CD4-positive, alpha-beta T cell treated with Interleukin-15 for 1 hour (primary cell): ENCODE measurements around the gene RGS2.

Source experiments
- DNase-seq: peaks from one replicate; pipeline ENCODE4 v3.0.0-alpha.2; 2020

The RGS2 gene

DNA sequence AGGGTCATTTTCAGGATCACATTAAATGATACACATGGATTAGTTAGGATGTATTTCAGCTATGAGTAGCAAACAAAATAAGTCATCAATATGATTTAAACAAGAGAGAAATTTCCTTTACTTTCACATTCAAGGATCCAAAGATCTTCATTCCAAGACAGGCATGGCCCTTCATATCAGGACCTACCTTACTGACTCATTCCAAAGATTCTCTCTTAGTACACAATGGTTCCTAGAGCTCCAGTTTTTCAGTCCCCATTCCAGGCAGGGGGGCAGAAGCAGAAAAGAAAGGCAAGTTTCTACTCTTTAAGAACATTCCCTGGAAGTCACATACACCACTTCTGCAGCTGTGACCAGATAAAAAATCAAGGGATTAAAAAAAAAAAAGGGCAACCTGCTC is 23.7 kb downstream of the RGS2 start:
- no peak for DNase-seq

DNA sequence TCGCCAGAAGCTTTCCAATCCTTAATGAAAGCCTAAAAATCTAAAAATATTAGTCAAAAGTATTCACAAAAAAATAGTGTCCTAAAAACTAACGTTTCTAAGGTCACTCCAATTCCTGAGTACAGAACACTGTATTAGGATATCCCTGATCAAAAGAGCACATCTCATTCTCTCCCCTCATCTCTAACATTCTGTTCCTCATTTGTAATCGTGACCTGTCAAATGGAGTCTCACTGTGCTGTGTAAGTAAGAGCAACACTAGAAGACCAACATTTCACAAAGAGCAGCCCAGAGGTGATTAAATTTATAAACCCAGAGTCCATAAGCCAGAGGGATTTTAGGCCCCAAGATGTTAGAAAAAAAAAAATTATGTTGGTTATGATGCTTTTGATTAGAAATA is 26.3 kb downstream of the RGS2 start:
- DNase-seq = no peak

DNA sequence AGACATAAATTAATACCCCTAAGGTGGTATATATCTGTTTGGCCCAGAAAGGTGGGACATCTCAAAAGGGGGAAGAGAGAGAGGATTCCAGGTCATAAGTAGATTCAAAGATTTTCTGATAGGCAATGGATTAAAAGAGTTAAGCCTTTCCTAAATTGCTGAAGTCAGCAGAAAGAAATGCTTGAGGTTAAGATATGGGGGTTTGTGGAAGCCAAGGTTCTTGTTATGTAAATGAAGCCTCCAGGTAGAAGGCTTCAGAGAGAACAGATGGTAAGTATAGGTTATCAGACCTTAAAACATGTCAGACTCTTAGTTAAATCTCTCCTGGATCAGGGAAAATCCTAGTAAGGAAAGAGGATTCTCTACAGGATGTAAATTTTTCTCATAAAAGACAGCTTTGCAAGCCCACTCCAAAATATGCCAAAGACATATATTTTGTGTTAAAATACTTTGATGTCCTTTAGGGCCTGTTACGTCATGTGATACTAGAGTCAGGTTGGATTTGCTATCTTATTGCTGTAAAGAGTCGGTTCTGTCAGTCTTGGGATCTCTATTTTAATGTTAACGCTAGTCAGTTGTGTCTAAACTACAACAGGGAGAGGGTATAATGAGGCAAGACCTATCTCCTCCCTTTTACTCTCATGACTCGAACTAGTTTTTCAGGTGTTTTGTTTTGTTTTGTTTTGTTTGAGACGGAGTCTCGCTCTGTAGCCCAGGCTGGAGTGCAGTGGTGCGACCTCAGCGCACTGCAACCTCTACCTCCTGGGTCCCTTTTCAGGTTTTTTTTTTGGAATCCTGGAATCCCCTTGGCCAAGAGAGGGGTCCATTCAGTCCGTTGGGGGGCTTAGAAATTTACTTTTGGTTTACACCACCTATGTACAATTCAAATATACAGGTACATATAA is 30.6 kb downstream of the RGS2 start:
- DNase-seq = no peak

DNA sequence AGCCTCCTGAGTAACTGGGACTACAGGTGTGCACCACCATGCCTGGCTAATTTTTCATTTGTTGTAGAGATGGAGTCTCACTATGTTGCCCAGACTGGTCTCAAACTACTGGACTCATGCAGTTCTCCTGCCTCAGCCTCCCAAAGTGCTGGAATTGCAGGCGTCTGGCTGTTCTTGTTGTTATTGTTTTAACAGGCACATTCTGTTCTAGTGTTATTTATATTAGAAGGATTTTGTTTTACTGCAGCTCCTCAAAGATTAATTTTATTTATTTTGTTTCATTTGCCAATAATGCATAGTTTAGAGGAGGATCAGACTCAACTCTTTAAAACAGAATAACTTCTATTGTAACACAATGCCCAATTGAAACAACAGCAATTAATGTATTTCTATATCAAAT is 35.5 kb downstream of the RGS2 start:
- no peak for DNase-seq

DNA sequence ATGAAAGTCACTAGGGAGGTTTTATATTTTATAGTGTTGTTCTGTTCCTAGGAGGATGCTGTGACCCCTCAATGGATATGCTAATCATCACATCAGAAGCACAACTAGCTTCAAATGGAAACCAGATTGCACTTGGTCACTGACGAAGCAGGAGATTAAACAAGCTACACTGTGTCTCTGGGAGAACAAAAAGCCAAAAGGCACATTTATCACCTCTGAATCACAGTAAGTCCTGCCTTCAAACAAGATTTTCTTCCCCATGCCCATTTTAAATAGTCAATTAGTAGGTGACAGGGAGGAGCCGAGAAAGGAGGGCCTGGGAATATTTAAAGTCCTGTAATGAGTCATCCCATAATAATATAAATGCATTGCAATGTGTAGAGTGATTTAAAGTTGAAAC is 38.1 kb downstream of the RGS2 start:
- DNase-seq = no peak

DNA sequence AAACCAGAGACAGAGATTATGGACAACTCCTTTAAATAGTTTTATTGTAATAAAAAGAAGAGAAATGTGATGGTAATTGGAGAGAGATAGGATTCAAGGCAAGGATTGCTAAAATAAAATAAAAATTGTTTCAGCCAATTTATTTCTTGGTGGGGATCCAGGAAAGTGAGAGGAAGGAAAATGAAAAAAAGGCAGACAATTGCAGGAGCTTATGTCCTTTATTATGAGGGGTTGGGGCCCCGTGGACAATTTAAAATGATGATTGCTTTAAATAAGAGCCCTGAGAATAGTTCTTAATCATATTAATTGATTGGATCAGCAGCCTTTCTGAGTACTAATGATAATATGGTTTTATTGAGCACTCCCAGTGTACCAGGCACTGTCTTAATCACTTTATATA is 40.2 kb downstream of the RGS2 start:
- DNase-seq = no peak

DNA sequence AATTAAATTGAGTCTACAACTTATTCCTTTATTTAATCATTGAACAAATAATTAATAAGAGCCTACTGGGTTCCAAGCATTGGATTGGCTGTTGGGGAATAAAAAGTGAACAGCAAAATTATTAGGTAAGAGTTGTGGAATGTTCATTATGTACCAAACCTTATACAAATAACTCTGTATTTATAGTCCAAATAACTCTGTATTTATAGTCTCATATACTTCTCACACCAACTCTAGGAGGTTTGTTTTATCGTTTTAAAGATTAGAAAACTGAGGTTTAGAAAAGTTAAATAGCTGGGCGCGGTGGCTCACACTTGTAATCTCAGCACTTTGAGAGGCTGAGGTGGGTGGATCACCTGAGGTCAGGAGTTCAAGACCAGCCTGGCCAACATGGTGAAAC is 40.6 kb downstream of the RGS2 start:
- no peak for DNase-seq

DNA sequence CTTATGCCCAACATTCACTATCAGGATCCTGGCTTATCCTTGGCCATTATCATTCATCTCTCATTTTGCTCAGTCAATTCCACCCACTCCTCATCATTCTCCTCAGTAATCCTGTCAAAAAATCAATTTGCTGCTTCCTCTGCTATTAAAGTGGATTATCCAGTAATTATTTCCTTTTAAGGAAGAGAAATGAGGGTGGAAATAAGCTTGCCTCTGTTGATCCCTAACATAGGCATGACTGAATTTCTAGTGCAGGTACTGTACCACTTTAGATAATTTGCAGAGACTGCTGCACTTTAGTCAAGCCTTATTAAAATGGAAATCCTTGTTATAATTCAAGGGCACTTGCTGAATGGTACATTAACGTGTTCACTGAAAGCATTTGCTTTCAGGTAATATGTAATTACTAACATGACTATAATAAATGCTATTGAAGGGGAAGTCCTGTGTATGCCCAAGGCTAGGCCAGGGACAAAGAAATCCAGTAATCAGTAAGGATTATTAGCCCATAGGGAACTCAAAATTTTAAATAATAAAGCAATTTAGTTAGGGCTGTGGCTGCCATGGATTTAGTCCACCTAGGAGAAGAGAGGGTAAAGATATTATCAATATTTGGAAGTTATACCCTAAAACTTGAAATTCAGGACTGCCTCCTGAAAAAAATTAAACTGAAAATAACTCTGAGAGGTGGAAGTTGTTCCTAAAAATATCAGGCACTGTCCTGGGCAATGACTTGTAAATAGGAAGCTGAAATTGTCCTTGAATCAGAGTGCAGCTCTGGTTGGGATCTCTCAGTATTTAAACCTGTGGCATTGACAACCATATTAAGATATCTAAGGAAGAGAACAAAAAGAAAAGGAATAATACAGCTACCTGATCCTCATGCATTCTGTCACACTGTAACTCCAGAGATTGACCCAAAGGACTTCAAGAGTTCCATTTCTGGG is 43.4 kb downstream of the RGS2 start:
- DNase-seq = no peak

DNA sequence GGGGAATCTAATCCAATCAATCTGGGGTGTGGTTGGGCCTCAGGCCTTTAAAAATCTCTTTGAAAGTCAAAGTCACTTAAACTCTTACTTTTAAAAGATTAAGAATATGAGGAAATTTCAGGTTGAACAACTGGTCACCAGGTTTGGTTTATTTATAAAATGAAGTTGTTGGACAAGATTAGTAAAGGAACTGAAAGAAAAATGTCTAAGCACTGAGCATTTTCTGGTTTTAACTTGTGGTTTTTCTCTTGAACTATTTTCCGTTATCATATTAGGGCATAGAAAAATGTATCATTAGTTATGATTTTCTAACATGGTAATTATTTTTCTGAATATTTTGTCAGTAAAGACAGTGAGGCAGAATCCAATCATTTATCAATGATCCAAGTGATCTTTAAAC is 49.6 kb downstream of the RGS2 start:
- no peak for DNase-seq

DNA sequence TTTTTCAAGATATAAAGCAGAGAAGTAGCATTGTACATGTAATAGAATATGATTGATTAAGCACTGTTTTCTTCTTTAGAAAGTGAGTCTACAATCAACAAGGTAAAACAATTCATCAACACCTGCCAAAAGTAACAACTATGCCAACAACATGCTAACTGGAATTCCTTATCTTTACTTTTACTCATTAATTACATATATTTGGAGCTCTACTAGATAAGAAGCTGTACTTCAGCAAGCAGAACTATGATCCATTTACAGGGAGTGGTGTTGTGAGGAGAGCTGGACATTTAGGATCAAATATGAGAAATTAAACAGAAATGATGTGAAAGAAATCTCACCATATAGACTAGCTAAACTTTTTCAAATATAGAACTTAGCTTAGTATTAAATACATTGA is 51.0 kb downstream of the RGS2 start:
- no peak for DNase-seq

DNA sequence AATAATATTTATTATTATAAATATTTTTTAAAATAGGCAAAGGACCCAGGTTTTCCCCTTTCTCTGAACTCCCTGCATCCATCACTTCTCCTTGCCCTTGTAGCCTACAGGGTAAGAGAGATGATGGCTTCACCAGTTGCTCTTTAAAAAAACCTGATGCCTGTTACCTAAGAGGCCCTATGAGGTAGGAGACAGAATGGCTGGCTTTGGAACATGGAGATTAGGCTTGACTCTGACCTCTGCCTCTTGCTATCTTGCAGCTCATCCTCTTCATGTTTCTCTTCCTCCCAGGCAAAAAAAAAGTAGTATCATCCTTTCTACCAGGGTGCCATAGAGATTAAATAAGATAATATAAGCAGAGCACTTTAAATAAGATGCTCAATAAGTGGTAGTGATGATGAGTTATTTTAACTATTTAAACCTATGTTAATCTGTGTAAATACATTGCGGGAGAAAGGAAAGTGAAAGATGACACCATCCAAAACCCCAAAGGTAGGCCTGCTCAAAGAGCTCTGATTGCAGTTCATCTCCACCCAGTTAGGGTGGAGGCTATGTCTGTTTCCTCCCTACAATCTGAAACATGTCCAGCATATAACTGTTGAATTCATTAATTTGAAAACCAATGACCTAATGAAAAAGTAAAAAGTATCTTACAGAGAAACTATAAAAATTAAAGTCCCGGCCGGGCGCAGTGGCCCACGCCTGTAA is 51.8 kb downstream of the RGS2 start:
- no peak for DNase-seq

DNA sequence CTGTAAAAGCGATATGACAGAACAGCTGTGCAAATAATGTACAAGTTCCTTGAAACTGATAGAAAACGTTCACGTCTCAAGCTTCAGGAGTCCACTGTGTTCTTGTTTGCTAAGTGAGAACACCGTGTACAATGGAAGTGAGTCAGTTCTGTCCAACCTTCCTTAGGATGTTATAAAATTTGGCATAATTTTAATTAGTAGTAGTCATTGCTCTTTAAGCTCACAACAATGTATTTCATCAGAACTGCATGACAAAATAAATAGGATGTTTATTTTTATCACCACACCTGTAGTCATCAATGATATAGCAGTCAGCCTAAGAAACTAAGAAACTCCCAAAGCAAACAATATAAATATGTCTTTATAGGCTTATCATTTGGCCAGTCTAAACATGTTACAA is 53.0 kb downstream of the RGS2 start:
- no peak for DNase-seq
